ENCODE data around the gene CNGA3. TPM values are rescaled to one million over a fixed set of nuclear protein-coding genes. Genes with fewer than 3 reads are reported as not detected.

CNGA3 gene
- total and polyA plus RNA-seq, 10 of the 15 experiments (the other 5 are each of a cell fraction or from before 2014, with no cell fraction given), result not detected

DNA sequence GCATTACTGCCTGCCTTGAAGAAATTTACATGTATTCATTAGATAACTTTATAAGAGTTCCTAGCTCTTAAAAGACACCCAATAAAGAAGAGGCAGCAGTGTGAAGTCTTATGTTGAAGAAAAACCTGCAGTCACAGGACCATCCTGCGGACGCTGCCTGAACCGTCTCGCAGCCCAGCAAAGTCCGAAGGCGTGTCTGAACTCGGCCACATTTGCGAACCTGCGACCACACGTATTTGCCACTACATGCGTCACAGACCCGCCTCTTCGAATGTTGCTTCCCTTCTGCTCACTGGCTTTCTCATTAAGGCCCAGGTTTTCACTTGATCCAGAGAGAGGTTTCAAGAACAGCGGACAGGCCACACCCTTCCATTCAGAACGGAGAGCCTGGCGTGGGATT is 41.2 kb downstream of the CNGA3 start:
- Histone ChIP-seq H3K9me3 (replicated peaks; ENCODE audit: control insufficient read depth, insufficient read depth, low read length) (no peaks in the 10 kb centered on the region; the same call in 2 of the 3 replicates), H3K27me3 (replicated peaks in 1 of 2; ENCODE audit: control insufficient read depth in 2 of 2, insufficient read depth in 2 of 2, low read length in 1 of 2) (no peaks in the 10 kb centered on the region; a peak in 1 of 4 replicates), H4K20me1 (ENCODE audit: control insufficient read depth, insufficient read depth) (no peaks in the 10 kb centered on the region), H3K36me3 (ENCODE audit: control insufficient read depth in 2 of 2, insufficient read depth in 2 of 2, low read length in 1 of 2) (no peaks in the 10 kb centered on the region), H3K79me2 (ENCODE audit: control insufficient read depth, insufficient read depth, low read length) (no peaks in the 10 kb centered on the region), H3K9ac (ENCODE audit: control insufficient read depth, insufficient read depth, low read length) (no peak overlapping the region), H3K4me1 (ENCODE audit: control insufficient read depth, insufficient read depth, low read length) (no peaks in the 10 kb centered on the region), H3K4me2 (ENCODE audit: control insufficient read depth, insufficient read depth) (no peak overlapping the region), H3K27ac (ENCODE audit: control insufficient read depth, insufficient read depth) (no peak overlapping the region), H3K4me3 (no peak overlapping the region), H2AFZ (ENCODE audit: control insufficient read depth, low read depth, low read length) (no peak overlapping the region)
- no peak for ATAC-seq
- TF ChIP-seq PAX5 (IDR thresholded peaks at IDR 0.05; ENCODE audit: borderline replicate concordance, low read depth, low read length) (no peak), SUZ12 (IDR thresholded peaks at IDR 0.05; ENCODE audit: unreplicated experiment) (no peak), MYB (IDR thresholded peaks at IDR 0.05; ENCODE audit: borderline replicate concordance, low read depth, low read length) (no peak), CHD4 (IDR thresholded peaks at IDR 0.05) (no peak), POLR2A (IDR thresholded peaks at IDR 0.05; ENCODE audit: low read depth, low read length) (no peak)
- TF ChIP-seq, protein P1, sequence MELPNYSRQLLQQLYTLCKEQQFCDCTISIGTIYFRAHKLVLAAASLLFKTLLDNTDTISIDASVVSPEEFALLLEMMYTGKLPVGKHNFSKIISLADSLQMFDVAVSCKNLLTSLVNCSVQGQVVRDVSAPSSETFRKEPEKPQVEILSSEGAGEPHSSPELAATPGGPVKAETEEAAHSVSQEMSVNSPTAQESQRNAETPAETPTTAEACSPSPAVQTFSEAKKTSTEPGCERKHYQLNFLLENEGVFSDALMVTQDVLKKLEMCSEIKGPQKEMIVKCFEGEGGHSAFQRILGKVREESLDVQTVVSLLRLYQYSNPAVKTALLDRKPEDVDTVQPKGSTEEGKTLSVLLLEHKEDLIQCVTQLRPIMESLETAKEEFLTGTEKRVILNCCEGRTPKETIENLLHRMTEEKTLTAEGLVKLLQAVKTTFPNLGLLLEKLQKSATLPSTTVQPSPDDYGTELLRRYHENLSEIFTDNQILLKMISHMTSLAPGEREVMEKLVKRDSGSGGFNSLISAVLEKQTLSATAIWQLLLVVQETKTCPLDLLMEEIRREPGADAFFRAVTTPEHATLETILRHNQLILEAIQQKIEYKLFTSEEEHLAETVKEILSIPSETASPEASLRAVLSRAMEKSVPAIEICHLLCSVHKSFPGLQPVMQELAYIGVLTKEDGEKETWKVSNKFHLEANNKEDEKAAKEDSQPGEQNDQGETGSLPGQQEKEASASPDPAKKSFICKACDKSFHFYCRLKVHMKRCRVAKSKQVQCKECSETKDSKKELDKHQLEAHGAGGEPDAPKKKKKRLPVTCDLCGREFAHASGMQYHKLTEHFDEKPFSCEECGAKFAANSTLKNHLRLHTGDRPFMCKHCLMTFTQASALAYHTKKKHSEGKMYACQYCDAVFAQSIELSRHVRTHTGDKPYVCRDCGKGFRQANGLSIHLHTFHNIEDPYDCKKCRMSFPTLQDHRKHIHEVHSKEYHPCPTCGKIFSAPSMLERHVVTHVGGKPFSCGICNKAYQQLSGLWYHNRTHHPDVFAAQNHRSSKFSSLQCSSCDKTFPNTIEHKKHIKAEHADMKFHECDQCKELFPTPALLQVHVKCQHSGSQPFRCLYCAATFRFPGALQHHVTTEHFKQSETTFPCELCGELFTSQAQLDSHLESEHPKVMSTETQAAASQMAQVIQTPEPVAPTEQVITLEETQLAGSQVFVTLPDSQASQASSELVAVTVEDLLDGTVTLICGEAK (IDR thresholded peaks at IDR 0.05; ENCODE audit: borderline replicate concordance), result no peak
- POLR2A ChIA-PET, result no interaction called here
- RAD21 ChIA-PET (ENCODE audit: unreplicated experiment), result interaction anchor here (0.6 kb wide), 1 partner anchor 581 kb away, joined by 4 read pairs; no protein-coding TSS in a partner anchor
- CTCF ChIA-PET, result interaction anchor here (1.0 to 1.3 kb wide), 2 partner anchors 262 to 597 kb away, joined by 3 read pairs; no protein-coding TSS in a partner anchor
- SMC1A ChIA-PET (ENCODE audit: uncharacterized antibody, unreplicated experiment), result interaction anchor here (1.0 to 3.4 kb wide), 2 partner anchors 582 to 717 kb away, joined by 3 to 25 read pairs; no protein-coding TSS in a partner anchor
- BruUV-seq (replicated peaks), result no TSS peak
- FAIRE-seq, result no peak
- intact Hi-C loops (cut with micrococcal nuclease; ENCODE audit: unreplicated experiment) (loop anchor here (10.0 kb wide), 1 partner anchor 433 kb away; no protein-coding TSS in a partner anchor), in situ Hi-C loops (cut with MboI) (loop anchor here (5.0 to 10.0 kb wide), 2 partner anchors 653 to 685 kb away; no protein-coding TSS in a partner anchor)
- no peak for DNase-seq (ENCODE audit: low read depth, low spot score)
- 67% methylated on average over 16 of the region's 16 CpGs for WGBS (ENCODE audit: insufficient coverage, insufficient replicate concordance, low lambda C conversion rate, missing lambda C conversion rate)
